Esophagus mucosa (tissue), 1 donor: Measurements from ENCODE around the gene CEP85. TPM values are rescaled to one million over a fixed set of nuclear protein-coding genes. Genes with fewer than 3 reads are reported as not detected.

Source experiments
- ATAC-seq: fragments of 200-7000 bp; cut with Tn5 transposase; one replicate; pipeline ENCODE4 v1.9.1; 2020
- total RNA-seq: library from RNA; stranded (reverse); gene quantifications from one replicate; pipeline ENCODE4 v1.2.4, GENCODE V29; 2023
- donor health status: DM: yes; HTN: yes; CAD: no.

CEP85 gene
- total RNA-seq, 1 donor from 2014 or later: 8.7 TPM

- ATAC-seq: peak; percentile 27
Observed at GRCh38 chr1:26278724-26279455, 44.9 kb downstream of the CEP85 start.

- peak; percentile 67 for ATAC-seq
Observed at GRCh38 chr1:26279456-26280332, 45.7 kb downstream of the CEP85 start, which contains the start of gene SH3BGRL3. SH3BGRL3 (plus strand) TSS chr1:26280086; CDS start chr1:26280156, 70 bp downstream.

- no peak for ATAC-seq
Observed at GRCh38 chr1:26280333-26281042, 46.5 kb downstream of the CEP85 start.

GRCh38 chr1:26281091-26281958 lies 47.3 kb downstream of the CEP85 start:
- ATAC-seq: no peak

GRCh38 chr1:26281971-26282370 lies 48.0 kb downstream of the CEP85 start:
- no peak for ATAC-seq

GRCh38 chr1:26282401-26282918 lies 48.5 kb downstream of the CEP85 start:
- ATAC-seq: no peak

- no peak for ATAC-seq
Observed at GRCh38 chr1:26283279-26283853, 49.4 kb downstream of the CEP85 start.

- ATAC-seq: no peak
Observed at GRCh38 chr1:26283871-26284596, 50.0 kb downstream of the CEP85 start.

GRCh38 chr1:26284597-26285347 lies 50.8 kb downstream of the CEP85 start:
- ATAC-seq: peak; percentile 55

- ATAC-seq: no peak
Observed at GRCh38 chr1:26285366-26286063, 51.5 kb downstream of the CEP85 start.

GRCh38 chr1:26286064-26286416 lies 52.0 kb downstream of the CEP85 start:
- no peak for ATAC-seq

- ATAC-seq: no peak
Observed at GRCh38 chr1:26287033-26287711, 53.2 kb downstream of the CEP85 start.

GRCh38 chr1:26287811-26288210 lies 53.8 kb downstream of the CEP85 start:
- no peak for ATAC-seq

GRCh38 chr1:26288311-26288941 lies 54.4 kb downstream of the CEP85 start:
- peak; percentile 11 for ATAC-seq

- ATAC-seq: peak; percentile 14
Observed at GRCh38 chr1:26289158-26290059, 55.4 kb downstream of the CEP85 start.

- peak; percentile 6 for ATAC-seq
Observed at GRCh38 chr1:26290122-26290881, 56.3 kb downstream of the CEP85 start.
